Esophagus muscularis mucosa (tissue), 4 donors: ENCODE data around the gene NINJ2. TPM values are rescaled to one million over a fixed set of nuclear protein-coding genes. Genes with fewer than 3 reads are reported as not detected.
A peak's percentile ranks its signal among the peaks of the same experiment; 100 is the strongest.

Experiments
- DNase-seq: peaks from one replicate; pipeline ENCODE4 v3.0.0-alpha.2; 2017; ENCODE audit errors: extremely low spot score
- H3K27ac ChIP-seq, 4 donors: fragments of 200-600 bp; sonication (generic); replicated peaks in 1 of 4; 1 replicate in 3 of 4; 2 replicates in 1 of 4; pipeline ENCODE4 v1.5.1; 2016 to 2019; ENCODE audit warnings: mild to moderate bottlenecking in 1 of 4
- H3K27me3 ChIP-seq, 4 donors: fragments of 200-600 bp; sonication (generic); one replicate each; pipeline versions ENCODE4 v1.5.1 to v1.6.0; 2016 to 2019
- H3K36me3 ChIP-seq, 4 donors: fragments of 200-600 bp; sonication (generic); one replicate each; pipeline ENCODE4 v1.5.1; 2016 to 2019
- H3K4me1 ChIP-seq, 4 donors: fragments of 200-600 bp; sonication (generic); one replicate each; pipeline ENCODE4 v1.5.1; 2016 to 2019
- H3K4me3 ChIP-seq, 4 donors: fragments of 200-600 bp; sonication (generic); 1 replicate in 2 of 4; 2 replicates in 2 of 4; pipeline ENCODE4 v1.5.1; 2016 to 2019; ENCODE audit warnings: mild to moderate bottlenecking in 4 of 4, moderate library complexity in 1 of 4
- H3K9me3 ChIP-seq, 4 donors: fragments of 200-600 bp; sonication (generic); 1 replicate in 3 of 4; 2 replicates in 1 of 4; pipeline ENCODE4 v1.5.1; 2016 to 2019
- CTCF ChIP-seq, 3 experiments: fragments of 200-600 bp in 2 of 3; fragments of 450-650 bp in 1 of 3; sonication (generic) in 2 of 3; IDR thresholded peaks; one replicate each; pipeline ENCODE4 v1.5.1; 2017 to 2019; ENCODE audit warnings: antibody characterized with exemption in 3 of 3, mild to moderate bottlenecking in 2 of 3, moderate library complexity in 1 of 3
- EP300 ChIP-seq: sonication (generic); formaldehyde crosslinking; IDR thresholded peaks from one replicate; pipeline ENCODE4 v1.6.1; 2017; ENCODE audit warnings: antibody characterized with exemption
- POLR2A ChIP-seq: fragments of 450-650 bp; IDR thresholded peaks from one replicate; pipeline ENCODE4 v1.6.1; 2017; ENCODE audit warnings: antibody characterized with exemption, moderate library complexity, mild to moderate bottlenecking, low read depth
- POLR2AphosphoS5 ChIP-seq, 2 donors: sonication (generic); formaldehyde crosslinking; IDR thresholded peaks; one replicate each; pipeline ENCODE4 v1.6.1; 2017; ENCODE audit warnings: antibody characterized with exemption in 2 of 2
- whole genome bisulfite sequencing: methylation state at CpG from one replicate; pipeline ENCODE4 v1.1.5; 2018; 5-methylcytosine and 5-hydroxymethylcytosine counted together
- intact Hi-C: fragments of 100-400 bp; cut with DNase I; formaldehyde crosslinking; loops from one replicate; pipeline ENCODE4 v1.15.1; 2023
- total RNA-seq, 4 donors: library from RNA; depleted of rRNA; stranded (reverse); fragments of >200 nt; gene quantifications; one replicate each; pipeline versions ENCODE4 v1.1.0 to v1.2.1, GENCODE V29; 2016

The NINJ2 gene
- total RNA-seq, 4 donors from 2014 or later, result 2.9 to 11.1 (median 7.1) TPM

DNA sequence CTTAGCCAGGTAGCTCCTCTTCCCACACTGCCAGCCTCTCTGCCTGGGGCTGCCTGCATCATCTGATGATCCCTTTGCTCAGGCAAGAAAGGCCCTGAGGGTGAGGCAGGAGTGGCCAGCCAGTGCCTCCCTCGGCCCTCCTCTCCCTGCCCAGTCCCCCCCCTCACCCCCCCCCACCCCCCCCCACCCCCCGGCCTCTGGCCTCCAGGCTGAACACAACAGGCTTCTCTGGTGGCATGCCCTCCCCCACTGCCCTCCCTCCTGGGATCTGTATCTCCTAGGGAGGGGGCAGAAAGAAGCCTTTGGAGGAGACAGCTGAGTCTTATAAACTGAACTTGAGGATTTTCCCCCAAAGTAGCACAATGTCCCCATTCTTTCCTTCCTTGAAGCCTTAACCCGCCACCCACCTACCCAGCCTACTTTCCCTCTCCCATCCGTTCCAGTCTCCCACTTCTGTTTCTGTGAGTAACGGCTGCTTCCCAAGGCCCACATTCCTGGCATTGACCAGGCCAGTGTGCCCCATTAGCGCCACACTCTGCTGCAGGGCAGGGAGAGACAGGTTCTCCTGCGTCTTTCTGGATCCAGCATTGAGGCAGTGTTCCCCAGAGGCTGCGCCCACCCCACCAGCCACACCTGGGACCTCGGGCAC, 121.4 kb downstream of the NINJ2 start:
- H3K4me1 ChIP-seq, result peaks cover 6 to 12% (median 10%) of the 10 kb centered on the region in 4 donors
- peak overlapping the region in 2 of 4 donors; percentile 16 to 36 for H3K27ac ChIP-seq
- H3K27me3 ChIP-seq, result peaks cover 0 to 28% (median 0%) of the 10 kb centered on the region in 4 donors
- no peak overlapping the region for H3K4me3 ChIP-seq
- H3K9me3 ChIP-seq, result no peaks in the 10 kb centered on the region
- H3K36me3 ChIP-seq, result peaks cover 0 to 7% (median 0%) of the 10 kb centered on the region in 4 donors
- no peak for DNase-seq
- intact Hi-C loops, result no loop called here
- TF ChIP-seq POLR2A (no peak), POLR2AphosphoS5 (IDR thresholded peaks at IDR 0.05) (no peak), EP300 (no peak), CTCF (IDR thresholded peaks at IDR 0.05) (no peak)
- WGBS, result 72% methylated on average over 9 of the region's 9 CpGs

GRCh38 chr12:539540-540310, 123.5 kb downstream of the NINJ2 start:
- H3K27ac ChIP-seq, result no peak overlapping the region
- H3K36me3 ChIP-seq, result peaks cover 0 to 1% (median 0%) of the 10 kb centered on the region in 4 donors
- WGBS, result 93% methylated on average over 17 of the region's 18 CpGs
- intact Hi-C loops, result no loop called here
- no peak overlapping the region for H3K4me3 ChIP-seq
- H3K4me1 ChIP-seq, result peaks cover 0 to 10% (median 9%) of the 10 kb centered on the region in 4 donors
- TF ChIP-seq POLR2A (no peak), EP300 (no peak), POLR2AphosphoS5 (IDR thresholded peaks at IDR 0.05) (no peak), CTCF (IDR thresholded peaks at IDR 0.05) (no peak)
- no peaks in the 10 kb centered on the region for H3K9me3 ChIP-seq
- DNase-seq, result no peak
- peaks cover 0 to 18% (median 0%) of the 10 kb centered on the region in 4 donors for H3K27me3 ChIP-seq

- Histone ChIP-seq H3K27ac (no peak overlapping the region), H3K4me1 (peaks cover 0 to 10% (median 9%) of the 10 kb centered on the region in 4 donors)
- WGBS, result 41% methylated on average over 6 of the region's 10 CpGs
Measured at GRCh38 chr12:538731-539539, 124.3 kb downstream of the NINJ2 start.

DNA sequence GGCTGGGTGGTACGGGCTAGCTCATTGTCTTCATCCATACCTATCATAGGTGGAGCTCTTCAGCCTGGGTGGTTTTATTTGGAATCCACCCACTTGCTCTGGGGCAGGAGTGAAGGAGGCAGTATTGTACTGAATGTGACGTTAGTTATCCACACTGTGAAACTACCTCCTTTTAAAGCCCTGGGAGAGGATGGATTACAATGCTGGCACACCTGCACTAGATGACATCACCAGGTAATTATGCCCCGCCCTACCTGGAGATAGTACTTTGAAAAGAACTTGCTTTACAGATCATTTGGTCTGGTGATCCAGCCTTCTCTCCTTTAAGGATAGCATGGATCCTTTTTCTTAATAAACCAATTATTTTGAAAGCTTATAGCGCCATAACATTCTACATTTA, 125.5 kb downstream of the NINJ2 start:
- Histone ChIP-seq H3K4me1 (peaks cover 0 to 10% (median 9%) of the 10 kb centered on the region in 4 donors), H3K27ac (no peak overlapping the region), H3K36me3 (no peaks in the 10 kb centered on the region), H3K27me3 (peaks cover 0 to 15% (median 0%) of the 10 kb centered on the region in 4 donors), H3K4me3 (no peak overlapping the region), H3K9me3 (peaks cover 0 to 2% (median 0%) of the 10 kb centered on the region in 4 donors)
- TF ChIP-seq POLR2AphosphoS5 (IDR thresholded peaks at IDR 0.05), result no peak
- no peak for TF ChIP-seq CTCF (IDR thresholded peaks at IDR 0.05)
- no peak for TF ChIP-seq POLR2A
- TF ChIP-seq EP300, result no peak
- 93% methylated on average over 4 of the region's 4 CpGs for WGBS
- intact Hi-C loops, result no loop called here
- DNase-seq, result no peak

More at GRCh38 chr12:538731-539539, 124.3 kb downstream of the NINJ2 start:
- Histone ChIP-seq H3K4me3 (no peak overlapping the region), H3K27me3 (peaks cover 0 to 18% (median 0%) of the 10 kb centered on the region in 4 donors), H3K36me3 (no peaks in the 10 kb centered on the region), H3K9me3 (no peaks in the 10 kb centered on the region)
- TF ChIP-seq POLR2A, result no peak
- no peak for TF ChIP-seq POLR2AphosphoS5 (IDR thresholded peaks at IDR 0.05)
- no peak for TF ChIP-seq CTCF (IDR thresholded peaks at IDR 0.05)
- no peak for TF ChIP-seq EP300
- intact Hi-C loops, result no loop called here
- no peak for DNase-seq
